ENCODE data around the gene TIAM2. TPM values are rescaled to one million over a fixed set of nuclear protein-coding genes. Genes with fewer than 3 reads are reported as not detected.
"Not testable (repeated sequence)": the region's sequence is repeated elsewhere in the genome, so short reads cannot be mapped to it uniquely, and the experiment has no call there.

The TIAM2 gene
- total and polyA plus RNA-seq, 2 experiments from 2014 or later: 14.2 to 24.4 TPM

DNA sequence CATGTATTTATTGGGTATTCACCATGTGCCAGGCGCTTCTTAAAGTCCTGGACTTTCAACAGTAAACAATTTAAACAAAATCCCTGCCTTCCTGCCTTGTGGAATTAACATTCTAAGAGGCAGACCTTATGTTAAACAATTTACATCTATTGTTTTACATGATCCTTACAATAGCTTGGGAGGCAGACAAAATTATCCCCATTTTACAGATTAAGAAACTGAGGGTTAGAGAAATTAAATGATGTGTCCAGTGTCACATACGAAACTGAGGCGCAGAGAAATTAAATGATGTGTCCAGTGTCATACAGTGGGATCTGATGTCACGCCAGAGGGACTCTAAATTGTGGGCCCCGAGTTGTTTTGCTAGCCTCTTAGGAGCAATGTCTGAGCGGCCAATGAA is 105.5 kb downstream of the TIAM2 start (continued):
- TF ChIP-seq, protein P1, sequence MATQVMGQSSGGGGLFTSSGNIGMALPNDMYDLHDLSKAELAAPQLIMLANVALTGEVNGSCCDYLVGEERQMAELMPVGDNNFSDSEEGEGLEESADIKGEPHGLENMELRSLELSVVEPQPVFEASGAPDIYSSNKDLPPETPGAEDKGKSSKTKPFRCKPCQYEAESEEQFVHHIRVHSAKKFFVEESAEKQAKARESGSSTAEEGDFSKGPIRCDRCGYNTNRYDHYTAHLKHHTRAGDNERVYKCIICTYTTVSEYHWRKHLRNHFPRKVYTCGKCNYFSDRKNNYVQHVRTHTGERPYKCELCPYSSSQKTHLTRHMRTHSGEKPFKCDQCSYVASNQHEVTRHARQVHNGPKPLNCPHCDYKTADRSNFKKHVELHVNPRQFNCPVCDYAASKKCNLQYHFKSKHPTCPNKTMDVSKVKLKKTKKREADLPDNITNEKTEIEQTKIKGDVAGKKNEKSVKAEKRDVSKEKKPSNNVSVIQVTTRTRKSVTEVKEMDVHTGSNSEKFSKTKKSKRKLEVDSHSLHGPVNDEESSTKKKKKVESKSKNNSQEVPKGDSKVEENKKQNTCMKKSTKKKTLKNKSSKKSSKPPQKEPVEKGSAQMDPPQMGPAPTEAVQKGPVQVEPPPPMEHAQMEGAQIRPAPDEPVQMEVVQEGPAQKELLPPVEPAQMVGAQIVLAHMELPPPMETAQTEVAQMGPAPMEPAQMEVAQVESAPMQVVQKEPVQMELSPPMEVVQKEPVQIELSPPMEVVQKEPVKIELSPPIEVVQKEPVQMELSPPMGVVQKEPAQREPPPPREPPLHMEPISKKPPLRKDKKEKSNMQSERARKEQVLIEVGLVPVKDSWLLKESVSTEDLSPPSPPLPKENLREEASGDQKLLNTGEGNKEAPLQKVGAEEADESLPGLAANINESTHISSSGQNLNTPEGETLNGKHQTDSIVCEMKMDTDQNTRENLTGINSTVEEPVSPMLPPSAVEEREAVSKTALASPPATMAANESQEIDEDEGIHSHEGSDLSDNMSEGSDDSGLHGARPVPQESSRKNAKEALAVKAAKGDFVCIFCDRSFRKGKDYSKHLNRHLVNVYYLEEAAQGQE (IDR thresholded peaks at IDR 0.05; ENCODE audit: unreplicated experiment): no peak
- no peak for TF ChIP-seq STAT1 (IDR thresholded peaks at IDR 0.05; ENCODE audit: unreplicated experiment)
- no peak for TF ChIP-seq POLR2AphosphoS5 (IDR thresholded peaks at IDR 0.05; ENCODE audit: low read depth)
- TF ChIP-seq ZNF331 (CRISPR knock-in tag; IDR thresholded peaks at IDR 0.05; ENCODE audit: low read depth): no peak
- TF ChIP-seq, protein P2, sequence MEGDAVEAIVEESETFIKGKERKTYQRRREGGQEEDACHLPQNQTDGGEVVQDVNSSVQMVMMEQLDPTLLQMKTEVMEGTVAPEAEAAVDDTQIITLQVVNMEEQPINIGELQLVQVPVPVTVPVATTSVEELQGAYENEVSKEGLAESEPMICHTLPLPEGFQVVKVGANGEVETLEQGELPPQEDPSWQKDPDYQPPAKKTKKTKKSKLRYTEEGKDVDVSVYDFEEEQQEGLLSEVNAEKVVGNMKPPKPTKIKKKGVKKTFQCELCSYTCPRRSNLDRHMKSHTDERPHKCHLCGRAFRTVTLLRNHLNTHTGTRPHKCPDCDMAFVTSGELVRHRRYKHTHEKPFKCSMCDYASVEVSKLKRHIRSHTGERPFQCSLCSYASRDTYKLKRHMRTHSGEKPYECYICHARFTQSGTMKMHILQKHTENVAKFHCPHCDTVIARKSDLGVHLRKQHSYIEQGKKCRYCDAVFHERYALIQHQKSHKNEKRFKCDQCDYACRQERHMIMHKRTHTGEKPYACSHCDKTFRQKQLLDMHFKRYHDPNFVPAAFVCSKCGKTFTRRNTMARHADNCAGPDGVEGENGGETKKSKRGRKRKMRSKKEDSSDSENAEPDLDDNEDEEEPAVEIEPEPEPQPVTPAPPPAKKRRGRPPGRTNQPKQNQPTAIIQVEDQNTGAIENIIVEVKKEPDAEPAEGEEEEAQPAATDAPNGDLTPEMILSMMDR (conservative IDR thresholded peaks at IDR 0.05; ENCODE audit: low read depth in 2 of 2): no peak

DNA sequence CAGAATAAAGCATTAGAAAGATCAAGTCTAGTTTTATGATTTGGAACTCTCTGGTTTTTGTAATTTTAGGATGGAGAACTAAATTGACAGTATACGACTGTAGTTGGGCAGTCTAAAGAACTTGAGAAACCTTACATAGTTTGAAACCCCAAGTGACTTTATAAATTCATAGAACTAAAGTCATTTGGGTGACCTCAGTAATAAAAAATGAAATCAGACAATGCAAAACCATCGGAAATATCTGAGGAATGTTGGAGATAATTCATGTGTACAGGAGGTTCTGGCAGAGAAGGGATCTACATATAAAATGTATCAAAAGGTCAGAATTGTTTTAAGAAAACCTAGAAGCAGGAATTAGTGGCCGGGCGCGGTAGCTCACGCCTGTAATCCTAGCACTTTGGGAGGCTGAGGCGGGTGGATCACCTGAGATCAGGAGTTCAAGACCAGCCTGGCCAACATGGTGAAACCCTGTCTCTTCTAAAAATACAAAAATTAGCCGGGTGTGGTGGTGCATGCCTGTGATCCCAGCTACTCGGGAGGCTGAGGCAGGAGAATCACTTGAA is 108.0 kb downstream of the TIAM2 start:
- H3K27ac Mint-ChIP-seq; H2AFZ ChIP-seq; H3K4me2 ChIP-seq; H3K4me1 ChIP-seq (ENCODE audit: insufficient read depth); H3K4me3 Mint-ChIP-seq; H3K4me3 ChIP-seq; DNase-seq (ENCODE audit: low spot score); H3K27ac ChIP-seq (ENCODE audit: low read depth); H3K9me3 Mint-ChIP-seq; H3K27me3 ChIP-seq (ENCODE audit: insufficient read depth); H3K79me2 ChIP-seq (replicated peaks; ENCODE audit: insufficient read depth); H3K36me3 ChIP-seq (ENCODE audit: insufficient read depth); H4K20me1 ChIP-seq (replicated peaks; ENCODE audit: insufficient read depth); H3K36me3 Mint-ChIP-seq (ENCODE audit: low read depth); H3F3A ChIP-seq (replicated peaks; ENCODE audit: low read depth); ATAC-seq; H3K27me3 Mint-ChIP-seq (ENCODE audit: insufficient read depth, low read depth, poor library complexity); H3K9me2 ChIP-seq (ENCODE audit: insufficient read depth): not testable (repeated sequence)
- H3K4me1 Mint-ChIP-seq: peaks cover 11% of the 10 kb centered on the region; the same call in 2 of the 3 replicates

DNA sequence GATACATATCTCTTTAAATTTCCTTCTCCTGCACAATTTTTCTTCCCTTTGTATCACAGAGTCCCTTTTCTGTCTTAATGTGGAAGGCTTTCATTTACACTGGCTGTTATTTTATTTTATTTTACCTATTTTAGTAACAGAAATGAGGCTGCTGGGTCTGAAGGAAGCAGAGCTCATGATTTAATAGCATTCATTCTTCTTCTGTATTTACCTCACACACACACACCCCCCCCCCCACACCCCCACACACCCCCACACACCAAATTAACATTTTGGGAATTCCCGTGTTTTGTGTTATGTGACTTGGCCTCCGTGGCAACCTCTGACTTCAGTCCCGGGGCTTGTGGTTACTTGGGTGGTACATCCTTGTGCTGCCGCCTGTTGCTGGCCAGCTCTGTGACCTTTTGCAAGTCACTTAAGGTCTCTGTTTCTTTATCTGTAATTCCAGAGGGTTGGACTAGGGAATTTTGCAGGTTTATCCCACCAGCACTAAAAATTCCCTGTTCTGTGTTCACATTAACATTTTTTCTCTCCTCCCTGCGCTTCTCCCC is 108.8 kb downstream of the TIAM2 start:
- DNase-seq (ENCODE audit: low spot score): peak; percentile 53
- Histone ChIP-seq H3K9me2 (ENCODE audit: insufficient read depth) (no peaks in the 10 kb centered on the region), H3K4me1 (ENCODE audit: insufficient read depth) (peaks cover 9% of the 10 kb centered on the region; the same call in 1 of the 2 replicates), H3F3A (replicated peaks; ENCODE audit: low read depth) (no peaks in the 10 kb centered on the region), H3K4me2 (no peak overlapping the region), H3K27ac (ENCODE audit: low read depth) (no peak overlapping the region), H3K79me2 (replicated peaks; ENCODE audit: insufficient read depth) (no peaks in the 10 kb centered on the region; the same call in 1 of the 2 replicates), H4K20me1 (replicated peaks; ENCODE audit: insufficient read depth) (no peaks in the 10 kb centered on the region), H3K4me3 (no peak overlapping the region), H2AFZ (no peak overlapping the region), H3K36me3 (ENCODE audit: insufficient read depth) (no peaks in the 10 kb centered on the region), H3K27me3 (ENCODE audit: insufficient read depth) (no peaks in the 10 kb centered on the region)
- peaks cover 14% of the 10 kb centered on the region; the same call in 2 of the 3 replicates for H3K4me1 Mint-ChIP-seq
- no peaks in the 10 kb centered on the region for H3K36me3 Mint-ChIP-seq (ENCODE audit: low read depth)
- H3K27ac Mint-ChIP-seq: peak overlapping the region; percentile 64; the same call in 1 of the 2 replicates
- no peak overlapping the region for H3K4me3 Mint-ChIP-seq
- H3K9me3 Mint-ChIP-seq: no peaks in the 10 kb centered on the region
- no peak; the same call in 2 of the 3 replicates for ATAC-seq
- H3K27me3 Mint-ChIP-seq (ENCODE audit: insufficient read depth, low read depth, poor library complexity): no peaks in the 10 kb centered on the region
- TF ChIP-seq ZNF114 (CRISPR knock-in tag; IDR thresholded peaks at IDR 0.05) (no peak), JUNB (IDR thresholded peaks at IDR 0.05; ENCODE audit: unreplicated experiment) (no peak), CREB1 (CRISPR knock-in tag; IDR thresholded peaks at IDR 0.05; ENCODE audit: low read depth) (no peak), STAT1 (IDR thresholded peaks at IDR 0.05; ENCODE audit: unreplicated experiment) (no peak)
- TF ChIP-seq, protein P3, sequence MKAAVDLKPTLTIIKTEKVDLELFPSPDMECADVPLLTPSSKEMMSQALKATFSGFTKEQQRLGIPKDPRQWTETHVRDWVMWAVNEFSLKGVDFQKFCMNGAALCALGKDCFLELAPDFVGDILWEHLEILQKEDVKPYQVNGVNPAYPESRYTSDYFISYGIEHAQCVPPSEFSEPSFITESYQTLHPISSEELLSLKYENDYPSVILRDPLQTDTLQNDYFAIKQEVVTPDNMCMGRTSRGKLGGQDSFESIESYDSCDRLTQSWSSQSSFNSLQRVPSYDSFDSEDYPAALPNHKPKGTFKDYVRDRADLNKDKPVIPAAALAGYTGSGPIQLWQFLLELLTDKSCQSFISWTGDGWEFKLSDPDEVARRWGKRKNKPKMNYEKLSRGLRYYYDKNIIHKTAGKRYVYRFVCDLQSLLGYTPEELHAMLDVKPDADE (IDR thresholded peaks at IDR 0.05): no peak
